CD4-positive, alpha-beta memory T cell (primary cell): Measurements from ENCODE around the gene EPC1. TPM values are rescaled to one million over a fixed set of nuclear protein-coding genes. Genes with fewer than 3 reads are reported as not detected.
"Not testable (repeated sequence)": the region's sequence is repeated elsewhere in the genome, so short reads cannot be mapped to it uniquely, and the experiment has no call there.

Source experiments
- CTCF ChIA-PET: fragments of 350-600 bp; sonication (Branson Sonifier 250); formaldehyde crosslinking; loops from one replicate; lab custom pipeline; 2021; ENCODE audit warnings: inconsistent platforms; ENCODE audit not compliant: partially characterized antibody; lab: Charles Lee
- POLR2A ChIA-PET: fragments of 350-600 bp; sonication (Branson Sonifier 250); formaldehyde crosslinking; loops from one replicate; lab custom pipeline; 2021; ENCODE audit not compliant: partially characterized antibody; lab: Charles Lee
- DNase-seq, 5 donors: peaks; one replicate each; pipeline versions ENCODE4 v3.0.0 to v3.0.0-alpha.2; 2020 to 2022; ENCODE audit warnings: mixed read lengths in 1 of 5
- H3K27ac ChIP-seq: one replicate; pipeline ENCODE4 v1.7.0; 2013; ENCODE audit warnings: low read depth, low read length
- H3K27me3 ChIP-seq: 2 replicates; pipeline ENCODE4 v1.7.0; 2013; ENCODE audit warnings: mild to moderate bottlenecking, low read length, moderate library complexity; ENCODE audit not compliant: insufficient read depth
- H3K36me3 ChIP-seq: 2 replicates; pipeline ENCODE4 v1.7.0; 2013; ENCODE audit warnings: mild to moderate bottlenecking, low read length, moderate library complexity; ENCODE audit not compliant: insufficient read depth
- H3K4me1 ChIP-seq: 2 replicates; pipeline ENCODE4 v1.7.0; 2013; ENCODE audit warnings: mild to moderate bottlenecking, low read length, moderate library complexity; ENCODE audit not compliant: insufficient read depth
- H3K4me3 ChIP-seq, 2 donors: one replicate each; pipeline ENCODE4 v1.7.0; 2013; ENCODE audit warnings: low read length in 2 of 2, mild to moderate bottlenecking in 1 of 2
- H3K9me3 ChIP-seq, 2 donors: one replicate each; pipeline ENCODE4 v1.7.0; 2013; ENCODE audit warnings: low read length in 2 of 2, control low read depth in 1 of 2; ENCODE audit not compliant: control insufficient read depth in 1 of 2
- H3K27ac Mint-ChIP-seq, 7 donors: one replicate each; pipeline ENCODE4 v1.8.0; 2020 to 2021; ENCODE audit warnings: mixed read lengths in 7 of 7, mild to moderate bottlenecking in 6 of 7, inconsistent platforms in 3 of 7, moderate library complexity in 3 of 7
- H3K27me3 Mint-ChIP-seq, 2 donors: one replicate each; pipeline ENCODE4 v1.8.0; 2020 to 2021; ENCODE audit warnings: mixed read lengths in 2 of 2
- H3K36me3 Mint-ChIP-seq, 2 donors: one replicate each; pipeline ENCODE4 v1.8.0; 2020 to 2021; ENCODE audit warnings: mixed read lengths in 2 of 2, inconsistent platforms in 1 of 2, mild to moderate bottlenecking in 1 of 2
- H3K4me1 Mint-ChIP-seq, 4 donors: one replicate each; pipeline ENCODE4 v1.8.0; 2020 to 2021; ENCODE audit warnings: mixed read lengths in 4 of 4, mild to moderate bottlenecking in 1 of 4
- H3K4me3 Mint-ChIP-seq, 8 donors: one replicate each; pipeline ENCODE4 v1.8.0; 2020 to 2021; ENCODE audit warnings: mixed read lengths in 8 of 8, mild to moderate bottlenecking in 7 of 8, moderate library complexity in 6 of 8, inconsistent platforms in 3 of 8
- H3K9me3 Mint-ChIP-seq, 8 donors: one replicate each; pipeline ENCODE4 v1.8.0; 2020 to 2021; ENCODE audit warnings: mixed read lengths in 8 of 8, mild to moderate bottlenecking in 5 of 8, inconsistent platforms in 3 of 8, moderate library complexity in 1 of 8
- intact Hi-C: fragments of 100-400 bp; cut with micrococcal nuclease; formaldehyde crosslinking; loops from one replicate; pipeline ENCODE4 v1.15.1; 2023
- polyA plus RNA-seq, 2 donors: library from polyadenylated mRNA; unstranded; fragments of 300-500 nt; fragmentation: Illumina TruSeq; gene quantifications; one replicate each; pipeline ENCODE4 v1.2.3, GENCODE V29; 2021
- total RNA-seq, 2 experiments: library from RNA; stranded (reverse); gene quantifications; one replicate each; pipeline ENCODE4 v1.2.3, GENCODE V29; 2021

The EPC1 gene
- total and polyA plus RNA-seq, 4 experiments from 2014 or later, result 46.0 to 112 (median 81.2) TPM

GRCh38 chr10:32240471-32240870, 106.5 kb downstream of the EPC1 start:
- Histone ChIP-seq H3K27me3 (no peaks in the 10 kb centered on the region), H3K9me3 (no peaks in the 10 kb centered on the region), H3K4me1 (no peaks in the 10 kb centered on the region), H3K27ac (no peak overlapping the region), H3K36me3 (no peaks in the 10 kb centered on the region), H3K4me3 (no peak overlapping the region)
- Mint-ChIP-seq H3K36me3 (no peaks in the 10 kb centered on the region), H3K4me1 (peaks cover 0 to 7% (median 4%) of the 10 kb centered on the region in 4 donors), H3K4me3 (no peak overlapping the region), H3K27ac (no peak overlapping the region), H3K9me3 (no peaks in the 10 kb centered on the region), H3K27me3 (no peaks in the 10 kb centered on the region)
- CTCF ChIA-PET, result no interaction called here
- intact Hi-C loops, result no loop called here
- no peak for DNase-seq
- POLR2A ChIA-PET, result no interaction called here

GRCh38 chr10:32239769-32240168, 107.2 kb downstream of the EPC1 start:
- DNase-seq, result no peak
- peaks cover 0 to 5% (median 2%) of the 10 kb centered on the region in 4 donors for H3K4me1 Mint-ChIP-seq
- H3K9me3 Mint-ChIP-seq, result no peaks in the 10 kb centered on the region
- H3K27me3 Mint-ChIP-seq, result no peaks in the 10 kb centered on the region
- H3K27ac Mint-ChIP-seq, result no peak overlapping the region
- intact Hi-C loops, result no loop called here
- H3K4me1 ChIP-seq, result no peaks in the 10 kb centered on the region
- no peaks in the 10 kb centered on the region for H3K9me3 ChIP-seq
- no peaks in the 10 kb centered on the region for H3K36me3 Mint-ChIP-seq
- H3K27me3 ChIP-seq, result no peaks in the 10 kb centered on the region
- no peak overlapping the region for H3K4me3 ChIP-seq
- CTCF ChIA-PET, result no interaction called here
- no peak overlapping the region for H3K4me3 Mint-ChIP-seq
- no peaks in the 10 kb centered on the region for H3K36me3 ChIP-seq
- H3K27ac ChIP-seq, result no peak overlapping the region
- POLR2A ChIA-PET, result no interaction called here

GRCh38 chr10:32237644-32238345, 109.2 kb downstream of the EPC1 start:
- no peaks in the 10 kb centered on the region for H3K27me3 ChIP-seq
- ChIA-PET POLR2A (no interaction called here), CTCF (no interaction called here)
- H3K4me1 ChIP-seq, result no peaks in the 10 kb centered on the region
- no peaks in the 10 kb centered on the region for H3K36me3 ChIP-seq
- DNase-seq, result no peak
- no peak overlapping the region for H3K27ac ChIP-seq
- no peaks in the 10 kb centered on the region for H3K36me3 Mint-ChIP-seq
- H3K4me3 Mint-ChIP-seq, result no peak overlapping the region
- H3K9me3 Mint-ChIP-seq, result peaks cover 0 to 4% (median 2%) of the 10 kb centered on the region in 8 donors
- H3K9me3 ChIP-seq, result no peaks in the 10 kb centered on the region
- intact Hi-C loops, result no loop called here
- no peaks in the 10 kb centered on the region for H3K4me1 Mint-ChIP-seq
- H3K27ac Mint-ChIP-seq, result peak overlapping the region in 1 of 7 donors; percentile 41
- H3K4me3 ChIP-seq, result no peak overlapping the region
- no peaks in the 10 kb centered on the region for H3K27me3 Mint-ChIP-seq

- ChIA-PET CTCF (no interaction called here), POLR2A (no interaction called here)
- Histone ChIP-seq H3K4me3 (no peak overlapping the region), H3K36me3 (no peaks in the 10 kb centered on the region), H3K4me1 (no peaks in the 10 kb centered on the region), H3K9me3 (no peaks in the 10 kb centered on the region), H3K27me3 (no peaks in the 10 kb centered on the region), H3K27ac (no peak overlapping the region)
- Mint-ChIP-seq H3K27ac (no peak overlapping the region), H3K36me3 (no peaks in the 10 kb centered on the region), H3K9me3 (peaks cover 0 to 12% (median 2%) of the 10 kb centered on the region in 8 donors), H3K4me1 (no peaks in the 10 kb centered on the region), H3K27me3 (peaks cover 1 to 7% of the 10 kb centered on the region in 2 donors), H3K4me3 (no peak overlapping the region)
- intact Hi-C loops, result no loop called here
- no peak for DNase-seq
Measured at GRCh38 chr10:32234471-32234870, 112.5 kb downstream of the EPC1 start.

GRCh38 chr10:32233375-32233774, 113.6 kb downstream of the EPC1 start:
- H3K36me3 ChIP-seq, intact Hi-C loops, H3K27me3 ChIP-seq, H3K27ac Mint-ChIP-seq, H3K27ac ChIP-seq, H3K9me3 ChIP-seq, H3K4me3 Mint-ChIP-seq, H3K4me1 Mint-ChIP-seq, H3K4me3 ChIP-seq, DNase-seq, POLR2A ChIA-PET, H3K36me3 Mint-ChIP-seq, CTCF ChIA-PET, H3K4me1 ChIP-seq, H3K27me3 Mint-ChIP-seq: not testable (repeated sequence)
- H3K9me3 Mint-ChIP-seq, result peaks cover 0 to 12% (median 2%) of the 10 kb centered on the region in 8 donors

GRCh38 chr10:32232378-32232777, 114.6 kb downstream of the EPC1 start:
- CTCF ChIA-PET, result no interaction called here
- Mint-ChIP-seq H3K9me3 (peaks cover 0 to 12% (median 2%) of the 10 kb centered on the region in 8 donors), H3K36me3 (no peaks in the 10 kb centered on the region), H3K4me1 (peaks cover 0 to 4% (median 2%) of the 10 kb centered on the region in 4 donors), H3K27ac (no peak overlapping the region), H3K4me3 (no peak overlapping the region), H3K27me3 (peaks cover 1 to 7% of the 10 kb centered on the region in 2 donors)
- Histone ChIP-seq H3K9me3 (no peaks in the 10 kb centered on the region), H3K4me1 (no peaks in the 10 kb centered on the region), H3K36me3 (no peaks in the 10 kb centered on the region), H3K27ac (no peak overlapping the region), H3K4me3 (no peak overlapping the region), H3K27me3 (no peaks in the 10 kb centered on the region)
- intact Hi-C loops, result no loop called here
- no peak for DNase-seq
- POLR2A ChIA-PET, result no interaction called here

- CTCF ChIA-PET, intact Hi-C loops, H3K36me3 ChIP-seq, H3K4me3 Mint-ChIP-seq, H3K9me3 ChIP-seq, H3K36me3 Mint-ChIP-seq, H3K27me3 ChIP-seq, H3K27ac ChIP-seq, H3K4me3 ChIP-seq, H3K27ac Mint-ChIP-seq, DNase-seq, H3K27me3 Mint-ChIP-seq, H3K4me1 Mint-ChIP-seq, H3K4me1 ChIP-seq: not testable (repeated sequence)
- POLR2A ChIA-PET, result interaction anchor here (0.8 kb wide), 1 partner anchor 9 kb away, joined by 4 read pairs; no protein-coding TSS in a partner anchor
- peaks cover 0 to 12% (median 2%) of the 10 kb centered on the region in 8 donors for H3K9me3 Mint-ChIP-seq
Measured at GRCh38 chr10:32229788-32230187, 117.2 kb downstream of the EPC1 start.
